HepG2 (cell line): Measurements from ENCODE around the gene IGFN1. TPM values are rescaled to one million over a fixed set of nuclear protein-coding genes. Genes with fewer than 3 reads are reported as not detected.

Source experiments
- ATAC-seq: fragments of 200-7000 bp; cut with Tn5 transposase; 3 replicates; pipeline ENCODE4 v1.9.1; 2020; ENCODE audit warnings: mild to moderate bottlenecking, moderate library complexity
- BruUV-seq: library from RNA; stranded (reverse); fragments of 400-500 nt; replicated peaks from 2 replicates; lab custom pipeline; 2021; lab: Mats Ljungman, UMichigan
- CTCF ChIA-PET: fragments of 300-600 bp; formaldehyde crosslinking; extraction: SDS; loops from one replicate; lab custom pipeline; 2021; ENCODE audit warnings: low total read pairs, inconsistent platforms, low intra/inter-chr PET ratio; lab: Yijun Ruan, JAX
- POLR2A ChIA-PET: fragments of 350-600 bp; sonication (Branson Sonifier 250); formaldehyde crosslinking; loops from one replicate; lab custom pipeline; 2020; ENCODE audit warnings: antibody characterized with exemption, inconsistent platforms; lab: Yijun Ruan, JAX
- DNase-seq: peaks from one replicate; pipeline ENCODE4 v3.0.0-alpha.2; 2015; ENCODE audit warnings: low spot score
- FAIRE-seq: peaks from 3 replicates; lab custom pipeline; 2011; peaks lifted over from hg19 to GRCh38; lab: Jason Lieb, UNC
- H2AFZ ChIP-seq: one replicate; pipeline ENCODE4 v1.6.1; 2011; ENCODE audit warnings: low read length, inconsistent platforms
- H3K27ac ChIP-seq: fragments of 300-600 bp; 3 replicates; pipeline ENCODE4 v1.8.0; 2011; ENCODE audit warnings: mixed run types, mild to moderate bottlenecking, mixed read lengths, low read length, inconsistent platforms; ENCODE audit not compliant: insufficient read depth; ENCODE audit errors: extremely low read length
- H3K27me3 ChIP-seq, 2 experiments: fragments of 200-600 bp in 1 of 2; 2 replicates in 1 of 2; 3 replicates in 1 of 2; pipeline versions ENCODE4 v1.6.0 to v1.8.0; 2011; ENCODE audit warnings: low read length in 2 of 2, mild to moderate bottlenecking in 2 of 2, moderate library complexity in 2 of 2, inconsistent platforms in 1 of 2; ENCODE audit not compliant: insufficient read depth in 2 of 2, control insufficient read depth in 1 of 2
- H3K36me3 ChIP-seq, 2 experiments: fragments of 200-600 bp in 1 of 2; replicated peaks in 1 of 2; 2 replicates in 1 of 2; 3 replicates in 1 of 2; pipeline versions ENCODE4 v1.5.1 to v1.8.0; 2011; ENCODE audit warnings: low read length in 2 of 2, inconsistent platforms in 1 of 2; ENCODE audit not compliant: insufficient read depth in 2 of 2, control insufficient read depth in 1 of 2
- H3K4me1 ChIP-seq: 2 replicates; pipeline ENCODE4 v1.5.1; 2012; ENCODE audit warnings: low read length, inconsistent platforms; ENCODE audit not compliant: insufficient read depth
- H3K4me2 ChIP-seq: 2 replicates; pipeline ENCODE4 v1.6.0; 2011; ENCODE audit warnings: low read depth, low read length, inconsistent platforms
- H3K4me3 ChIP-seq, 3 experiments: fragments of 200-600 bp in 1 of 3; sonication (generic), shearing (Covaris generic) in 1 of 3; replicated peaks in 1 of 3; 2 replicates each; pipeline ENCODE4 v1.5.1; 2011 to 2016; ENCODE audit warnings: low read length in 3 of 3, inconsistent platforms in 2 of 3, low read depth in 2 of 3, mild to moderate bottlenecking in 2 of 3, control low read depth in 1 of 3, mixed read lengths in 1 of 3; ENCODE audit not compliant: insufficient read depth in 1 of 3
- H3K79me2 ChIP-seq: one replicate; pipeline ENCODE4 v1.6.1; 2011; ENCODE audit warnings: low read length, inconsistent platforms; ENCODE audit not compliant: insufficient read depth
- H3K9ac ChIP-seq: 2 replicates; pipeline ENCODE4 v1.6.0; 2011; ENCODE audit warnings: mild to moderate bottlenecking, low read depth, low read length, inconsistent platforms; ENCODE audit not compliant: insufficient read depth
- H3K9me3 ChIP-seq: 2 replicates; pipeline ENCODE4 v1.5.1; 2012; ENCODE audit warnings: mild to moderate bottlenecking, low read length
- H4K20me1 ChIP-seq: 2 replicates; pipeline ENCODE4 v1.6.0; 2011; ENCODE audit warnings: inconsistent platforms, mild to moderate bottlenecking, low read length, moderate library complexity; ENCODE audit not compliant: insufficient read depth
- CCDC6 ChIP-seq: sonication (generic); formaldehyde crosslinking; IDR thresholded peaks from 2 replicates; pipeline ENCODE4 v1.8.1; 2022; ENCODE audit warnings: mild to moderate bottlenecking, missing genetic modification reagents, moderate library complexity
- HMGA1 ChIP-seq: sonication (generic); formaldehyde crosslinking; conservative IDR thresholded peaks from 2 replicates; pipeline ENCODE4 v1.4.0; 2020; ENCODE audit warnings: missing genetic modification reagents
- ZBTB3 ChIP-seq: sonication (generic); formaldehyde crosslinking; IDR thresholded peaks from 2 replicates; pipeline ENCODE4 v1.4.0; 2020; ENCODE audit warnings: low read depth, mild to moderate bottlenecking, moderate library complexity, missing genetic modification reagents, borderline replicate concordance
- ZNF225 ChIP-seq: sonication (generic); formaldehyde crosslinking; IDR thresholded peaks from 2 replicates; pipeline ENCODE4 v1.4.0; 2020; ENCODE audit warnings: mild to moderate bottlenecking, missing genetic modification reagents
- ZNF674 ChIP-seq: sonication (generic); formaldehyde crosslinking; IDR thresholded peaks from 2 replicates; pipeline ENCODE4 v1.5.0; 2020; ENCODE audit warnings: low read depth, mild to moderate bottlenecking, missing genetic modification reagents
- ZNF777 ChIP-seq: sonication (generic); formaldehyde crosslinking; IDR thresholded peaks from 2 replicates; pipeline ENCODE4 v1.4.0; 2020; ENCODE audit warnings: missing genetic modification reagents
- WGBS: methylation state at CpG from one replicate; pipeline ENCODE4 v1.1.6; 2017; ENCODE audit warnings: low lambda C conversion rate; 5-methylcytosine and 5-hydroxymethylcytosine counted together
- in situ Hi-C: cut with HindIII; loops from 2 replicates; pipeline ENCODE4 v1.10.0; 2017; ENCODE audit warnings: low pct_unique_long_range_greater_than_20kb; ENCODE audit not compliant: extremely low pct_ligation_motif_present
- intact Hi-C: fragments of 100-400 bp; cut with micrococcal nuclease; formaldehyde crosslinking; loops from one replicate; pipeline ENCODE4 v1.10.0; 2022; ENCODE audit not compliant: unreplicated experiment
- polyA plus RNA-seq, 8 experiments: library from polyadenylated mRNA; depleted of rRNA in 3 of 8; stranded (reverse) in 7 of 8; unstranded in 1 of 8; fragments of >200 nt; fragmentation: Illumina TruSeq in 4 of 8; extraction: Trizol in 4 of 8; gene quantifications; 2 replicates each; pipeline versions ENCODE4 v1.2.1 to v1.2.3, GENCODE V29; 2011 to 2016; ENCODE audit warnings: low read depth in 4 of 8, missing spikeins in 1 of 8, mixed read lengths in 1 of 8; ENCODE audit not compliant: insufficient read depth in 1 of 8
- total RNA-seq, 5 experiments: library from RNA; depleted of rRNA; stranded (reverse); fragments of >200 nt; fragmentation: Illumina TruSeq; extraction: Trizol; gene quantifications; 2 replicates each; pipeline ENCODE4 v1.2.3, GENCODE V29; 2016; ENCODE audit warnings: low read depth in 1 of 5
- TF ChIP-seq, protein P1 (sequence below): IDR thresholded peaks from 2 replicates; pipeline ENCODE4 v1.6.1; 2016; ENCODE audit warnings: missing biosample characterization, missing genetic modification reagents, low read depth
- TF ChIP-seq, protein P2 (sequence below): sonication (generic); formaldehyde crosslinking; IDR thresholded peaks from 2 replicates; pipeline ENCODE4 v1.4.0; 2020; ENCODE audit warnings: missing genetic modification reagents
- TF ChIP-seq, protein P3 (sequence below): sonication (generic); formaldehyde crosslinking; IDR thresholded peaks from 2 replicates; pipeline ENCODE4 v1.5.1; 2020; ENCODE audit warnings: missing genetic modification reagents, mild to moderate bottlenecking, borderline replicate concordance

IGFN1 gene
- total and polyA plus RNA-seq, 2 of the 13 experiments (the other 11 are each of a cell fraction or from before 2014, with no cell fraction given), result 0.04 to 0.05 TPM

DNA sequence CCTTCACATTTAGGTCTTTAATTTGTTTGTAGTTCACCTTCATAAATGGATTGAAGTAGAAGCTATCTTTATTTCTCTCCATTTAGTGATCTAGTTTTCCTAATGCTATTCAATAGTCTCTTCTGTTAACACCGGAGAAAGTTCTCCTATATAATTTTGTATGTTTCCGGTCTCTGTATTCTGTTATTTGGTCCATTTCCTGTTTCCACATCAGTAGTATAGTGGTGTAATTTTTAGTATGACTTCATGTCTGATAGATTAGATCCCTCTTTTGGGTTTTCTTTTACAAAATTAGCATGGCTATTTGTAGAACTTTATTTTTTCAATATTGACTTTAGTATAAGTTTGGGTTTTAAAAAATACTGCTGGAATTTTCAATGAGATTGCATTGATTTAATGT lies 51.1 kb downstream of the IGFN1 start:
- no peaks in the 10 kb centered on the region for H3K36me3 ChIP-seq
- H3K4me3 ChIP-seq, result no peak overlapping the region
- no peak for ATAC-seq
- ChIA-PET CTCF (no interaction called here), POLR2A (no interaction called here)
- TF ChIP-seq, protein P1, sequence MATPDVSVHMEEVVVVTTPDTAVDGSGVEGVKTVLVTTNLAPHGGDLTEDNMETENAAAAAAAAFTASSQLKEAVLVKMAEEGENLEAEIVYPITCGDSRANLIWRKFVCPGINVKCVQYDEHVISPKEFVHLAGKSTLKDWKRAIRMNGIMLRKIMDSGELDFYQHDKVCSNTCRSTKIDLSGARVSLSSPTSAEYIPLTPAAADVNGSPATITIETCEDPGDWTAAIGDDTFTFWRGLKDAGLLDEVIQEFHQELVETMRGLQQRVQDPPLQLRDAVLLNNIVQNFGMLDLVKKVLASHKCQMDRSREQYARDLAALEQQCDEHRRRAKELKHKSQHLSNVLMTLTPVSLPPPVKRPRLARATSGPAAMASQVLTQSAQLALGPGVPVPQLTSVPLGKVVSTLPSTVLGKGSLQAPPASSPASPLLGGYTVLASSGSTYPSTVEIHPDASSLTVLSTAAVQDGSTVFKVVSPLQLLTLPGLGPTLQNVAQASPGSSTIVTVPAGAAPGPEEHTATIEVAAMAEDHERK (CRISPR knock-in tag), result no peak
- TF ChIP-seq ZNF777 (CRISPR knock-in tag) (no peak), CCDC6 (CRISPR knock-in tag) (no peak), ZNF225 (CRISPR knock-in tag) (no peak)
- no peak overlapping the region for H3K9ac ChIP-seq
- no peak for DNase-seq
- H3K4me2 ChIP-seq, result no peak overlapping the region
- in situ Hi-C loops, result no loop called here
- H3K27me3 ChIP-seq, result no peaks in the 10 kb centered on the region
- H3K27ac ChIP-seq, result no peak overlapping the region
- intact Hi-C loops, result no loop called here
- no peak overlapping the region for H2AFZ ChIP-seq
- WGBS, result 67% methylated on average over 2 of the region's 2 CpGs
- no TSS peak for BruUV-seq
- H3K9me3 ChIP-seq, result no peaks in the 10 kb centered on the region
- no peaks in the 10 kb centered on the region for H3K79me2 ChIP-seq
- no peaks in the 10 kb centered on the region for H3K4me1 ChIP-seq
- no peak for FAIRE-seq
- no peaks in the 10 kb centered on the region for H4K20me1 ChIP-seq

DNA sequence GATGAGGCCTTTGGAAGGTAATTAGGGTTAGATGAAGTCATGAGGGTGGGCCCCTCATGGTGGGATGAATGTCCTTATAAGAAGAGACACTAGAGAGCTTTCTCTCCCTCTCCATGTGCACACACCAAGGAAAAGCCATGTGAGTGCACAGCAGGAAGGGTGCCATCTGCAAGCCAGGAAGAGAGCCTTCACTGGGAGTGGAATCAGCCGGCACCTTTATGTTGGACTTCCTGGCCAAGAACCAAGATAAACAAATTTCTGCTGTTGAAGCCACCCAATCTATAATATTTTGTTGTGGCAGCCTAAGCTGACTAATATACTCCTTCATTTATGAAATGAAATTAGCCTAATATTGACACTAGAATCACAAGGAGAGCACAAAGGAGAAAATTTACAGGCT lies 54.5 kb downstream of the IGFN1 start:
- DNase-seq (no peak), FAIRE-seq (no peak), ATAC-seq (no peak)
- CTCF ChIA-PET, result no interaction called here
- BruUV-seq, result no TSS peak
- H2AFZ ChIP-seq, result no peak overlapping the region
- H3K4me1 ChIP-seq, result no peaks in the 10 kb centered on the region
- H3K9me3 ChIP-seq, result no peaks in the 10 kb centered on the region
- intact Hi-C loops, result no loop called here
- no peak overlapping the region for H3K4me3 ChIP-seq
- H3K27me3 ChIP-seq, result no peaks in the 10 kb centered on the region
- no peaks in the 10 kb centered on the region for H4K20me1 ChIP-seq
- in situ Hi-C loops, result no loop called here
- H3K9ac ChIP-seq, result no peak overlapping the region
- 0% methylated on average over 1 of the region's 1 CpG for WGBS
- no peaks in the 10 kb centered on the region for H3K79me2 ChIP-seq
- no peak overlapping the region for H3K4me2 ChIP-seq
- no peak overlapping the region for H3K27ac ChIP-seq
- POLR2A ChIA-PET, result no interaction called here
- H3K36me3 ChIP-seq, result no peaks in the 10 kb centered on the region
- TF ChIP-seq ZBTB3 (no peak), HMGA1 (no peak), ZNF674 (CRISPR knock-in tag) (no peak)
- TF ChIP-seq, protein P2, sequence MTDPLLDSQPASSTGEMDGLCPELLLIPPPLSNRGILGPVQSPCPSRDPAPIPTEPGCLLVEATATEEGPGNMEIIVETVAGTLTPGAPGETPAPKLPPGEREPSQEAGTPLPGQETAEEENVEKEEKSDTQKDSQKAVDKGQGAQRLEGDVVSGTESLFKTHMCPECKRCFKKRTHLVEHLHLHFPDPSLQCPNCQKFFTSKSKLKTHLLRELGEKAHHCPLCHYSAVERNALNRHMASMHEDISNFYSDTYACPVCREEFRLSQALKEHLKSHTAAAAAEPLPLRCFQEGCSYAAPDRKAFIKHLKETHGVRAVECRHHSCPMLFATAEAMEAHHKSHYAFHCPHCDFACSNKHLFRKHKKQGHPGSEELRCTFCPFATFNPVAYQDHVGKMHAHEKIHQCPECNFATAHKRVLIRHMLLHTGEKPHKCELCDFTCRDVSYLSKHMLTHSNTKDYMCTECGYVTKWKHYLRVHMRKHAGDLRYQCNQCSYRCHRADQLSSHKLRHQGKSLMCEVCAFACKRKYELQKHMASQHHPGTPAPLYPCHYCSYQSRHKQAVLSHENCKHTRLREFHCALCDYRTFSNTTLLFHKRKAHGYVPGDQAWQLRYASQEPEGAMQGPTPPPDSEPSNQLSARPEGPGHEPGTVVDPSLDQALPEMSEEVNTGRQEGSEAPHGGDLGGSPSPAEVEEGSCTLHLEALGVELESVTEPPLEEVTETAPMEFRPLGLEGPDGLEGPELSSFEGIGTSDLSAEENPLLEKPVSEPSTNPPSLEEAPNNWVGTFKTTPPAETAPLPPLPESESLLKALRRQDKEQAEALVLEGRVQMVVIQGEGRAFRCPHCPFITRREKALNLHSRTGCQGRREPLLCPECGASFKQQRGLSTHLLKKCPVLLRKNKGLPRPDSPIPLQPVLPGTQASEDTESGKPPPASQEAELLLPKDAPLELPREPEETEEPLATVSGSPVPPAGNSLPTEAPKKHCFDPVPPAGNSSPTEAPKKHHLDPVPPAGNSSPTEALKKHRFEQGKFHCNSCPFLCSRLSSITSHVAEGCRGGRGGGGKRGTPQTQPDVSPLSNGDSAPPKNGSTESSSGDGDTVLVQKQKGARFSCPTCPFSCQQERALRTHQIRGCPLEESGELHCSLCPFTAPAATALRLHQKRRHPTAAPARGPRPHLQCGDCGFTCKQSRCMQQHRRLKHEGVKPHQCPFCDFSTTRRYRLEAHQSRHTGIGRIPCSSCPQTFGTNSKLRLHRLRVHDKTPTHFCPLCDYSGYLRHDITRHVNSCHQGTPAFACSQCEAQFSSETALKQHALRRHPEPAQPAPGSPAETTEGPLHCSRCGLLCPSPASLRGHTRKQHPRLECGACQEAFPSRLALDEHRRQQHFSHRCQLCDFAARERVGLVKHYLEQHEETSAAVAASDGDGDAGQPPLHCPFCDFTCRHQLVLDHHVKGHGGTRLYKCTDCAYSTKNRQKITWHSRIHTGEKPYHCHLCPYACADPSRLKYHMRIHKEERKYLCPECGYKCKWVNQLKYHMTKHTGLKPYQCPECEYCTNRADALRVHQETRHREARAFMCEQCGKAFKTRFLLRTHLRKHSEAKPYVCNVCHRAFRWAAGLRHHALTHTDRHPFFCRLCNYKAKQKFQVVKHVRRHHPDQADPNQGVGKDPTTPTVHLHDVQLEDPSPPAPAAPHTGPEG, result no peak
- TF ChIP-seq, protein P3, sequence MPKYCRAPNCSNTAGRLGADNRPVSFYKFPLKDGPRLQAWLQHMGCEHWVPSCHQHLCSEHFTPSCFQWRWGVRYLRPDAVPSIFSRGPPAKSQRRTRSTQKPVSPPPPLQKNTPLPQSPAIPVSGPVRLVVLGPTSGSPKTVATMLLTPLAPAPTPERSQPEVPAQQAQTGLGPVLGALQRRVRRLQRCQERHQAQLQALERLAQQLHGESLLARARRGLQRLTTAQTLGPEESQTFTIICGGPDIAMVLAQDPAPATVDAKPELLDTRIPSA, result no peak
